GM12873 (cell line): ENCODE results near the gene MSRB3.

Experiments
- TF ChIP-seq, protein P1 (sequence below): IDR thresholded peaks from 2 replicates; pipeline ENCODE4 v1.5.1; 2012; ENCODE audit warnings: low read depth, mild to moderate bottlenecking, moderate library complexity, low read length, control low read depth; ENCODE audit not compliant: insufficient read depth; ENCODE audit errors: missing control alignments

MSRB3 gene

DNA sequence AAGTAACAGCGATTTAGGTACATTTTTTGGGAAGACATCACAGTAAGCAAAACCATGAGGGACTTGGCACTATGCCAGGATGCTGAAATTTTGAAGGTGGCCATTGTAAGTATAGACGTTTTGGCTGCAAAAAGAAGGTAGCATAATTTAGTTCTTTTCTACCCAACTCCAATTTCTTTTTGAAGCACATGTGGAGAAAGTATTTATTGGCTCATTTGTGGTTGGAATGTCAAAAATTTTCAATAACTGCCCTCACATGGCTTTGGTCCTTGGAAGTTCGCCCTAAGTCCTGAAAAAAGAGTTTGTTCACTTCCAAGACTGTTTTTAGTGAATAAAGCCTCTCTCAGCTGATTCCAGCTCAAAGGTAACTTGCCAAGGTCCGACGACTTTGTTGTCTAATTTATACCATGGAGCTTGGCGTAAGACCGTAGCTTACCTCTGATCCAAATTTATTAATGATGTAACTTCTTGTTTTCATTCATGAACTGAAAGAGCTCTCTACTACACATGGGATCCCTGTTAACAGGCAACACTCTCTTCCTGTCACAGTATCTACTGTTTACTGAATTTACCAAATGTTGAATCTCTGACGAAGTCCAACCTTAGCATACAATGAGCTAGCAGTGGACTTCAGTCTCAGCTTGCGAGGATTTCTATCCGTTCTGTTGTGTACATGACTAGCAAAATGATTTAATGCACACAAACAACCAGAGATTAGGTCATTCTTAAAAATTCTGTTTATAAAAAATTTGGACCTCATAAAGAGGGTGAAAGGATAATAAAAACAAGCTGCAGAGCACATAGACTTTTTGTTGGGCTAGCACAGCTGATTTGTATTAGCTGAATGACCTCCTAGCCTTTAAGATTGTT, 49.0 kb downstream of the MSRB3 start:
- TF ChIP-seq, protein P1, sequence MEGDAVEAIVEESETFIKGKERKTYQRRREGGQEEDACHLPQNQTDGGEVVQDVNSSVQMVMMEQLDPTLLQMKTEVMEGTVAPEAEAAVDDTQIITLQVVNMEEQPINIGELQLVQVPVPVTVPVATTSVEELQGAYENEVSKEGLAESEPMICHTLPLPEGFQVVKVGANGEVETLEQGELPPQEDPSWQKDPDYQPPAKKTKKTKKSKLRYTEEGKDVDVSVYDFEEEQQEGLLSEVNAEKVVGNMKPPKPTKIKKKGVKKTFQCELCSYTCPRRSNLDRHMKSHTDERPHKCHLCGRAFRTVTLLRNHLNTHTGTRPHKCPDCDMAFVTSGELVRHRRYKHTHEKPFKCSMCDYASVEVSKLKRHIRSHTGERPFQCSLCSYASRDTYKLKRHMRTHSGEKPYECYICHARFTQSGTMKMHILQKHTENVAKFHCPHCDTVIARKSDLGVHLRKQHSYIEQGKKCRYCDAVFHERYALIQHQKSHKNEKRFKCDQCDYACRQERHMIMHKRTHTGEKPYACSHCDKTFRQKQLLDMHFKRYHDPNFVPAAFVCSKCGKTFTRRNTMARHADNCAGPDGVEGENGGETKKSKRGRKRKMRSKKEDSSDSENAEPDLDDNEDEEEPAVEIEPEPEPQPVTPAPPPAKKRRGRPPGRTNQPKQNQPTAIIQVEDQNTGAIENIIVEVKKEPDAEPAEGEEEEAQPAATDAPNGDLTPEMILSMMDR: no peak

DNA sequence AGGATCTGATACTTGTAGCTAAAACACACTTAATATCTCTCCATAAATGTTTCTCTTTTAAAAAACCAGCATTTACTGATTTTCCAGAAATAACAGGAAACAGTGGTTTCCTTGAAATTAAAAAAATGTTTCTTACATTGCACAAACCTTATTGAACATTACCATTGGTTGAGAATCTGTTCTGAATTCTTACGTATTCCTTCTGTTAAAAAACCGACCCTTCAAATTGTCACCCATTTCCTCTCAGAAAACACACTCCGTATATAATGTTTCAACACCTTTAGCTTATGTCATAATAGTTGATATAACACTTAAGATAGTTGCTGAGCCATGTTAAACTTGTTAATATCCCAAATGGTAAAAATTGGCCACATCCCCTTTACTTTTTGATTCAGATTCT, 51.2 kb downstream of the MSRB3 start:
- TF ChIP-seq, protein P1: no peak

DNA sequence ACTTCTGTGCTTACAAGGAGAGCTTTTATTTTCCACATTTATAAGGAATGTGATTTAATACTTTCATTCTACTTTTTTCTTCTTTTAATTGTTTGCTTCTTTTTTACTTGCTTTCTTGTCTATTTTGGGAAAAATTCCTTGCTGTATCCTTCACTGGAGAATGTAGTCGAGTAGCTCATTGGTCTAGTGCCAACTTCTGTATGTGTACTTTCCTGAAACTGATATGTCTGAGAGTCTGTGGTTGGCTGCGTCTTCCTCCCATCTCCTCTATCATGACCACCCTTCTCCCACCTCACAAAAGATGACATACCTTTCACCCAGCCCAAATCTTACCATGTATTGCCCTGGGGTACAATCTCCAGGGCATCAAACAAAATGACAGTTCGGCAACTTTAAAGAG, 51.8 kb downstream of the MSRB3 start:
- TF ChIP-seq, protein P1: no peak

DNA sequence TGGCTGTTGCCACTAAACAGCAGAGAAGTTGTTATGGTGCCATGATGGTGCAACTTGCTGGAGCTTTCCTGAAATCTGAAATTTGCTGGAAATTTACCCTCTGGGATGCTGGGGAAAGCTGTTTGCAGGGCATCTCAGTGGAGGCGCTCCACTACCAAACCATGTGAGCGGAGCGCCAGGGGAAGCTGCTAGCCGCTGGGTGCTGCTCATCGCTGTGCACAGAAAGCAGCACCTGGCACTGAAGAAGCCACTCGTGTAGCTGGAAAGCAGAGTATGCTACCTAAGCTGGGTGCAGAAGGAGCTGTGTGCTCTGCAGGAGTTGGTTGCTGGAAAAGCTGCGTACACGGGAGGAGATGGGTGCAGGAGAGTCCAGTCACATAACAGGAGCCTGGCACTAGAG, 53.0 kb downstream of the MSRB3 start:
- TF ChIP-seq, protein P1: no peak

DNA sequence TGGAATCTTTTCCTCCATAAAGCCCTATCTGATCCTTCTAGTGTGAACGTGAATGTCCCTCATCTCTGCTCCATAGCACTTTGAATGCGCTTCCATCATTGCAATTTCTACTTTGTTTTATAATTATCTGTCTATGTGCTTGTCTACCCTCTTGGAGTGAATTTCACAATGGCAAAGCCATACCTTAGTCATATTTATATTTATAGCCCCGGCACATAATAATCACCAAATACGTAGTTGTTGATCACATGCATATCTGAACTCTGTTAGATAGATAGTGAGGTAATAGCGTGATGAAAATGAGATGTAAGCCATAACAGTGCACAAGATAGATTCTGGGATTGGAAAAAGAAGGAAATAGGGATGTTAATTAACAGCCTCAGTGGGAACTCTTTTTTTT, 55.2 kb downstream of the MSRB3 start:
- TF ChIP-seq, protein P1: no peak

DNA sequence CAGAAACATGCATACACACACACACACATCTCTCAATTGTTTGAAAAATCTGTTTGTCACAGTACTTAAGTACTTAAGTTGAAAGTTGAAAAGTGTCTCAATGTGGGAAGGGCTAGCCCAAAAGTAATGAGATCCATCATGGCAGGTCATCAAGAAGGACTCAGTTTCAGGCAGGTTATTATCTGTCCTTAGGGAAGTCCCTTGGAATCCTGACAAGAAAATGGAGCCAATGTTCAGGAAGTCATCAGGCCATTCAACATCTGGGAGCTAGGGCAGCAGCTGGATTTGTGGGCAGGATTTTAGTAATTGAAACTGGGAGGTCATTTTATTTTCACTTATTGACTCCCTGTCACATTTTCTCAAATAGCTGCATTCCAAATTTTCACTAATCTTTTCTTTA, 56.0 kb downstream of the MSRB3 start:
- TF ChIP-seq, protein P1: no peak

DNA sequence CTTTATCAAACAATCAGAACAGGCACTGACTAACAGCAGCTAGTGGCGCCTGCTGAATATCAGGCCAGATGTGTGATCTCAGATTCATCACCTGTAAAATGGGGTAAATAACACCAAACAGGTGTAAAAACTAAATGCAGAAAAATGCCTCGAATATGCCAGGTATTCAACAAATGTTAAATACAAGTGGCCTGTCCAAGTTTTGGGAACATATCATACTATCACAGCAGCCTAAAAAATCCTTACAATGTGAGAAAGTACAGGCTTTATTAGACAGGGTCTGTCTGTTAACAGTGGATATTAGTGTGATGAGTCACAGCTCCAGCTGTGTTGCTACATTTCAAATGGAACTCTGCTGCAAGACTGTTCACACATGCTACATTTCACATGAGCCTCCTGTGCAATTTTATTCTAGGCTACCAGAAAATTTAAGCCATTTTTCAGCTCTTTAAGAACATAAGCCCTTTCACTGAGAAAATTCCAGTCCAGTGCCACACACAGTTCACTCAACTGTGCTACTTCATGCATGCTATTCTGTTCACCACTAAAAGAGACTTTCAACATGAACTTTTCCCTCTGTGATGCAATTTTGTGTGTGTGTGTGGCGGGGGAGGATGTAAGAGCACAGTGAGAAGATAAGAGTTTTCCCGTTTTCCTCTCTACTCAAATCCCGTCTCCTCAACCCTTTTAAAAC, 56.7 kb downstream of the MSRB3 start:
- TF ChIP-seq, protein P1: no peak
